Superior temporal gyrus (tissue), 1 donor: ENCODE data around the gene C17orf114.

Source experiments
- DNase-seq: peaks from one replicate; pipeline ENCODE4 v3.0.0-alpha.2; 2016; ENCODE audit errors: extremely low spot score

C17orf114 gene

DNA sequence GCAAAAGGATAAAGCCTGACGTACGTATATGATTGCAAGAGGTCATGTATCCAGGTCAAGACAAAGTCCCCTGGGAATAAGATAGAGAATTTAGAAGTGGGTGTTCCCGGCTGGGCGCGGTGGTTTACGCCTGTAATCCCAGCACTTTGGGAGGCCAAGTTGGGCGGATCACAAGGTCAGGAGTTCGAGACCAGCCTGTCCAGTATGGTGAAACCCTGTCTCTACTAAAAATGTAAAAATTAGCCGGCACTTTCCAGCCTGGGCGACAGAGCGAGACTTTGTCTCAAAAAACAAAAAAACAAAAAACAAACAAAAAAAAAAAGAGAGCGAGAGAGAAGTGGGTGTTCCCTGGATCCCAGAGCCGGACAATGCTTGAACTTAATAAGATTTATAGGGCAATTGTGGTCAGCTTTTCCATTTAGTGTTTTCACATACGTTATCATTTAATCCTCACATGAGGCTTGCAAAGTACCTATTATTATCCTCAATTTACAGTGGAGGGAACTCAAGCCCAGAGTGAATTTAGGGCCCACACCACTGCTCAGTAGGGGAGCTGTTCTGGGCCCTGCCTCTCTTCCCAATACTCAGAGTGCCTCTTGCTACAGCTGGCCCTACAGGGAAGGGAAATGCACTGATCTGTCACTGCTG lies 13.8 kb downstream of the C17orf114 start:
- no peak for DNase-seq

DNA sequence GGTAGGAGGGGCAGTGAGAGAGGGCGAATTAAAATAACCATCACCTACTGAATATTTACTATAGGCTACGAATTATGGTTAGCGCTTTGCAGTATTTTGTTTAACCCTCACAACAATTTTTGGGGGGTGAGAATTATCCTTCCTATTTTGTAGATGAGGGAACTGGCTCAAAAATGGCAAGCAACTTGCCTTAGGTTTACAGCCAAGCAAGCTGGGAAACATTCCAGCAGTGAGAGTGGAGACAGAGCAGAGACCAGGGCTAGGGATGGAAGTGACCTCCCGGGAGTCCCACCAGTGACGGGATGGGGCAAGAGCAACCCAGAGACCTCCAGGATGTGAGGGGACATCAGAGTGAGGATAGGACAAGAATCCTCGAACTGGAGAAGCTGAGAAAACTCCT lies 15.6 kb downstream of the C17orf114 start:
- DNase-seq, result peak; percentile 37

DNA sequence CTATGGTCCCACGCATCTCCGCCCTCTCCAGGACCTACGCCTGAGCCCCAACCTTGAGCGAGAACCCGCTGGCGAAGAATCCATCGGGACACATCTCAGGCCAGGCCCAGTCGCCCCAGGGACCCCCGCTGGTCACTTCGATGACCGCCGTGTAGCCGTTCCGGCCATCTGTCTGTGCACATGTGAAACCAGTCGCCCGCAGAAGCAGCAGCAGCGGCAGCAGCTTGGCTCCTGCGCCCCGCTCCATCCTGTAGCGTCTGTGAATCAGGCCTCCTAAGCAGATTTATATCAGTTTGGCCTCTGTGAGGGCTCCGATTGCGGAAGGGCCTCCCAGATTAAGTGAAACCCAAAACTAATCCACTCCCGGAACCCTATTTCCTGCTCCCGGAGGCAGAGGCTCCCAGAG lies 16.0 kb downstream of the C17orf114 start, which contains the start of gene VMO1:
TSS of gene VMO1 (minus strand) at position 259 of the 406 bp plus-strand sequence. CDS start at position 247, 12 bp downstream.
- no peak for DNase-seq

DNA sequence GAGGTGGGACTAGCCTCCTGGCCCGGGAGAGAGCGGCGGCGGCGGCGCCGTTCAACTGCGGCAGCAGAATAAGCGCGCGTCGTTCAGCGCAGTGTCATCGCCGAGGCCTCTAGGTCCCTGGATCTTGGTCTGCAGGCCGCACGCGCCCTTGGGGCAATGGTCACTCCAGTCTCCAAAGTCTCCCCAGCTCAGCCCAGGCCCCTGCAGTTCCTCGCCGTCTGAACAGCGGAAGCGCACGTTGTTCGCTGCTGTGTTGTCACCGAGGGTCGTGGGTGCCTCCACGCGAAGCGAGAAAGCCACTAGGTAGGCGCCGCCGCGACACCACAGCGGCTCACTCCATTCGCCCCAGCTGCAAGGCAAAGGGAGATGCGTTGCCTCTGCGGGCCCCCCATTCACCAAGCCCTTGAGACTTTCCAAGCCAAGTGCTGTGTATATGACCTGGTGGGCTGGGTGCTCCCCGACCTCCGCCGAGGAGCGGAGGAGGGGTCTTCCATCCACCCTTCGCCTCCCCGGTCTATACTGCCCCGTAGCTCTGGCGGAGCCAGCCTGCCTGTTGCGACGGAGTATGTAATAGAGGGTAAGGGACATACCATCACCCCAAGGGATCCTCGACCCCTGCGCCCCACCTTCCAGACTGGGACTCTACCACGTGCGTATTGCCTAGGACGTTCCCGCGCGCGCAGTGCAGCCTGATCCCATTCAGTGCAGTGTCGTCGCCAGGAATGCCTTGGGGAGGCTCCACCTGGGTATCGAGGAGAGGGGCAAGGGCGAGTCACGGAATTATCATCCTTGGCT lies 16.6 kb downstream of the C17orf114 start:
- DNase-seq, result no peak

DNA sequence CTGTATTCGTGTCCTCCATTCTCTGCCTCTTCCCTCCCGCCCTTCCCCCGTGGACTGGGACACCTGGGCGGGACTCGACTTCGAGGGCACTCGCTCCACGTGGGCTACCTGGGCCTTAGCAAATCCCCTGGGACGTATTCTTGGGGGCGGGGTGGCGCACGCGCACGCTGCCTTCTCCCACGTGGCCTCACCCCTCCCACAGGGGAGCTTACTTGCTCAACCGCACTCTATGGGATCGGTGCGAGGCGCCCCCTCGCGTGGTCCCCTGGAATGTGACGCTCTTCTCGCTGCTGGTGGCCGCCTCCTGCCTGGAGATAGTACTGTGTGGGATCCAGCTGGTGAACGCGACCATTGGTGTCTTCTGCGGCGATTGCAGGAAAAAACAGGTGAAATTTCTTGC lies 19.5 kb downstream of the C17orf114 start:
- no peak for DNase-seq

DNA sequence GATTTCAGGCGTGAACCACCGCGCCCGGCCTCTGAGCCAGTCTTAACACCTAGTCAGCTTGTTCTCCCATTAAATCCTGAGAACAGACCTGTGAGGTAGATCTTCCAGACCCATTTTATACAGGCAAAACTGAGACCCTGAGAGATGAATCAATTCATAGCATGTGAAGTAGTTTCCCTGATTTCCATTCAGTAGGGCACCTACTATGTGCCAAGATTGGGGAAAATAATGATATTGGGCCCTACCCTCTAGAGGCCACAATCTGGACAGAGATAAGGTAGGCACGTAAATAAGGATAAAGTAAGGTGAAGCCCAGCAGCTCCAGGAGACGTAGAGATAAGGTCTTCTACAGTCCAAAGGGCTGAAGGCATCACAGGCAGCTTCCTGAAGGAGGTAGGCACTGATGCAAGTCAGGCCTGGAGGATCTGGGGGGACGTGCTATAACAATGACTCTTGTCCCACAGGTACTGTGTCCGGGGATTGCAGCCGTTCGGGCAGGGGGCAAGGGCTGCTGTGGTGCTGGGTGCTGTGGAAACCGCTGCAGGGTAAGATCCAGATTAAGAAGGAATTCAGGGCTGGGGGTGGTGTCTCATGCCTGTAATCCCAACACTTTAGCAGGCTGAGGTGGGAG lies 21.7 kb downstream of the C17orf114 start:
- no peak for DNase-seq

DNA sequence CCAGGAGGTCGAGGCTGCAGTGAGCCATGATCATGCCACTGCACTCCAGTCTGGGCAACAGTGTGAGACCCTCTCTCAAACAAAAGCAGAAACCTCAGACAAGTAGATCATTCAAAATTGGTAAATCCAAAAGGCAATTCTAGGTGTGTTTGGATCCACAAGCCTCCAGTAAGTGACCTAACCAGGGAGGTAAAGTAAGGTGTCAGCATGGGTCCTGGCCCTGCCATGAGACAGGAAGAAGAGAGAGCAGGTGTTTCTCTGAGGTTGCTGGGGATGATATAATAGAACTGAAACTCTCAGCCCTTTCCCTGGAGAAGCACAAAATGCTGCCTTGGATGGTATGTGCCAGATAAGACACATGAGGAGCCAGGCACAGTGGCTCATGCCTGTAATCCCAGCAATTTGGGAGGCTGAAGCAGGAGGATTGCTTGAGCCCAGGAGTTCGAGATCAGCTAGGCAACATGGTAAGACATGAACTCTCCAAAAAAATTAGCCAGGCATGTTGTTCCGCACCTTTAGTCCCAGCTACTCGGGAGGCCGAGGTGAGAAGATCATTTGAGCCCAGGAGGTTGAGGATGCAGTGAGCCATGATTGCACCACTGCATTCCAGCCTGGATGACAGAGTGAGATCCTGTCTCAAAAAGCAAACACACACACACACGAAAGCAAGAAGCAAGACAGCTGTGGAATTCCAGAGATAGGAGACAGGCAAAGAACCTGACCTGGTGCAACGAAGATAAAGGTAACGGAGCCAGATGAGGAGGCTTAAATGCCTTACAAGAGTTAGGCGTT lies 24.0 kb downstream of the C17orf114 start:
- no peak for DNase-seq

DNA sequence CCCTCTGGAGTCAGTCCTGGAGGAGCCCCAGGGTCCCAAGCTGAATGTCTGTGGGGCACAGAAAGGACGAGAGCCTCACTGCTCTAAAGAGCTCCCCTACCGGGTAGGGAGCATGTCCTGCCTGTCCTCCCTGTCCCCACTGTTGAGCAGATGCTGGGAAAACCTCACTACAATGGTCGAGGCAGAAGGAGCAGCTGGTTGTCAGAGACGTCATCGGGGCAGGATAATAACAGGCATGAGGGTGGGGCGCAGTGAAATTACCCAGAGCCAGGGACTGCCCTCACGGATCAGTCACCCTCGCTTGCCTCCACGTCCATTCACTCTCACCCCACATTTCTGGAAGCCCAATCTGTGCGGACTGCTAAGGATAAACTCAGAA lies 29.9 kb downstream of the C17orf114 start:
- no peak for DNase-seq

DNA sequence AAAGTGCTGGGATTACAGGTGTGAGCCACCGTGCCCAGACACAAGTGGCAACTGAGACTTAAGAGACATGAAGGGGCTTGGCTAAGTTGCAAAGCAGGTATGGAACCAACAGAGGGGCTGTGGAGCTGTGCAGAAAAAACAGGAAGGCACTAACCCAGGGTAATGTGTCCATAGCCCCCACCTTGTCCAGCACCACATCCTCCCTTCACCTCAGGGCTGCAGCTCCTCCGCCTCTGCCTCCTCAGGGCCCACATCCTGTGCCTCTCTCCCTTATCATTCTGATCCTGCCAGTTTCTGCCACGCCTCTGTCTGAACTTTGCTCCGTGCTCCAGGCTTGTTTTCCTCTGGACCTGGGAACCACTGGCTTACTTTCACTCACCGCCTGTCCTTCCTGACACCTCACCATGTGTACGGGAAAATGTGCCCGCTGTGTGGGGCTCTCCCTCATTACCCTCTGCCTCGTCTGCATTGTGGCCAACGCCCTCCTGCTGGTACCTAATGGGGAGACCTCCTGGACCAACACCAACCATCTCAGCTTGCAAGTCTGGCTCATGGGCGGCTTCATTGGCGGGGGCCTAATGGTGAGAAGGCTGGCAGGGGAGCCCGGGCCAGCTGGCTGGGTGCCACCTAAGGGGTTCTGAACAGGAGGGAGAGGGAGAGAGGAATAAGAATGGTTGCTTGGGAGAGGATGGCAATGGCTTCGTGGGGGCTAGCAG lies 30.5 kb downstream of the C17orf114 start, which contains the start of gene TM4SF5:
TSS of gene TM4SF5 (plus strand) at position 368 of the 716 bp plus-strand sequence. CDS start at position 405, 37 bp downstream.
- no peak for DNase-seq

DNA sequence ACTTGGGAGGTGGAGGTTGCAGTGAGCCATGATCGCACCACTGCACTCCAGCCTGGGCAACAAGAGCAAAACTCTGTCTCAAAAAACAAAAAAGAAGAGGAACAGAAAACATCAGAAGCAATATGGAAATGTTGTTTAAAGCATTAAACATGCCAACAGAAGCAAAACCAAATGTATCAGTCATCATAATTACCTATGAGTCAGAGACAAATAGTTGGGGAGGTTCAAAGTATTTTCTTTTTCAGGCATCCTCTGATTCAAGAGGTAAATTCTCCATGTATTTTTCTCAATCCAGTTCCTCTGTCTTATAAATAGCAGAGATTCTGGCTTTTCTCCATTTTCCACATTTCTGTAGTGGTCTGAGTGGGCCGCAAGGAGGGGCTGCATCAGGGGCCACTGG lies 32.5 kb downstream of the C17orf114 start:
- DNase-seq, result no peak

DNA sequence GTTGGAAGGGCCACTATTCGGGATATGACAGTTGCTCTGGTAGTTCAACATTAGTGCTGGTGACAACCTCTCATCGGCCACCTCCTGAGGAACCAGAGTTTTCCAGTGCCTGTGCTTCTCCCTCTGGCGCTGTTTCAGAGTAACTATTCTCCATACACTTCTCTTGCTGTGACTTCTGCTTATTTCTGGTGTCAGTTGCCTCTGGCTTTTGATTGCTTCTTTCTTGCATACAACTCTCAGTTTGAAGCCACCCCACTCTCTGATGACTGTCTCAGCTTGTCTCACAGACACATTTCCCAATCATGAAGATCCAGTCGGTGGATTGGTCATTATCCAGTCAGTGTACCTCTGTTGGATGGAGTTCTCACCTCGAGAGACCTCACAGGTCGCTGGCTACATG lies 33.8 kb downstream of the C17orf114 start:
- no peak for DNase-seq

DNA sequence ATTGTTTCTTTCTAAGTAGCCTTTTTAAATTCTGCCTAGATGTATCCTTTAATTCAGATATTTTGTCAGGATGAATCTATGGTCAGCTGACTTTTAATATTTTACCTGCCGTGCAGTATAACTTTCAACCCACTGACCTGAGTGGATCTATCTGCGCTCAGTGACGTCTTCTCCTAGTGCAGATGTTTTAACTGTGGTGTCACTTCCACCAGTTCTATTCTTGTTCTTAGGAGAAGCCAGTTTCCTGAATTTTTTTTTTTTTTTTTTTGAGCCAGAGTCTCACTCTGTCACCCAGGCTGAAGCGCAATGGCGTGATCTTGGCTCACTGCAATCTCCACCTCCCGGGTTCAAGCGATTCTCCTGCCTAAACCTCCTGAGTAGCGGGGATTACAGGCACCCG lies 35.4 kb downstream of the C17orf114 start:
- DNase-seq, result no peak

DNA sequence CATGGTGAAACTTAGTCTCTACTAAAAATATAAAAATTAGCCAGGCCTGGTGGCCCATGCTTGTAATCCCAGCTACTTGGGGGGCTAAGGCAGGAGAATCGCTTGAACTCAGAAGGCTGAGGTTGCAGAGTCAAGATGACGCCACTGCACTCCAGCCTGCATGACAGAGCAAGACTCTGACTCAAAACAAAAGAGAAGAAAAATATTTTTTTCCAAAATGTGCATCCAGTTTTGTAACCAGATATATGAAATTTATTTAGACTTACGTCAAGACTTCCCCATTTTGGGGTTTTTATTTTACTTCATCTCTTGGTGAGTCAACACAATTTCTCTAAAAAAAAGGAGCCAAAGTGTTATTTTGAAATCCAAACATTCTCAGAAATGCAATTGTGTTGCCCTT lies 35.9 kb downstream of the C17orf114 start:
- DNase-seq, result no peak

DNA sequence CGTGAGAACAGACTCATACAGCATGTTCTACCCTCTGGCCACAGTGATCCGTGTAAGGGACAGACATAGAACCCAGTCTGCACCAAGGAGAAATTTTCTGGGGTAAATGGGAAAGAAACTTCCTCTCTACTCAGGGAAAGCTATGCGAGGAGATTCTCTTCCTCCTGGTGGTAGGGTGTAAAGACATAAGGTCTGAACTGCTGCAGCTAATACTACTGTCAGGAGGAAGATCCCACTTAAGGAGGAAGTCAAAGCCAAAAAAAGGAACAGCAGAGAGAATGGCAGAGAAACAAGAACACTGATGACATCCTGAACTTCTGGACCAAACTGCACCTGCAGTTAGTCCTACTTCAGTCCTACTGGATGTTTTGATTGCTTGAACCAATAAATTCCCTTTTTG lies 37.5 kb downstream of the C17orf114 start:
- DNase-seq, result no peak

DNA sequence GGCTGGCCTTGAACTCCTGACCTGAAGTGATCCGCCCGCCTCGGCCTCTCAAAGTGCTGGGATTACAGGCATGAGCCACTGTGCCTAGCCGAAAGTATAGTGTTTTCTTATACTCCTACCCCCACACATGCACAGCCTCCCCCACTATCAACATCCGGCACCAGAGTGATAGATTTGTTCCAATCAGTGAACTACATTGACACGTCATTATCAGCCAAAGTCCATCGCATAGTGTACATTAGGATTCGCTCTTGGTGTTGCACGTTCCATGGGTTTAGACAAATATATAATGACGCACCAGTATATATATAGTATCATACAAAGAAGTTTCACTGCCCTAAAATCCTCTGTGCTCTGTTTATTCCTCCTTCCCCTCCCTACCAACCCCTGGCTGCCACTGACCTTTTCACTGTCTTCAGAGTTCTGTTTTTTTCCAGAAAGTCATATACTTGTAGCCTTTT lies 42.3 kb downstream of the C17orf114 start:
- DNase-seq, result no peak

DNA sequence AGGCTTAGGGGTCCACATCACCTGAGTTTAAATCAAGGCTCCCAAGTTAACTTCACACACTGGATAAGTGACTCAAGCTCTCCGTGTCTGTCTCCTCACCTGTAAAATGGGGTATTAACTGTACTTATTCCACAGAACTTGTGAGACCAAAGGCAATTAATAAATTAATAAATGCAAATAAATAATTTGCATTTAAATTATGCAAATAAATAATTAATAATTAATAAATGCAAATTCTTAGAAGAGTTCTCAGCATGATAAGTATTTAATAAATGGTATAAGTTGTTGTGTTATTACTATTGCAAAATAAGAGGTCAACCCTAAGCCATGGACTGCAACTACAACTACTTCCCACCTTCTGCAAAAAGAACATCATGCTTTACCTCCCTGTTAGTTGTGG lies 48.7 kb downstream of the C17orf114 start:
- DNase-seq, result no peak

DNA sequence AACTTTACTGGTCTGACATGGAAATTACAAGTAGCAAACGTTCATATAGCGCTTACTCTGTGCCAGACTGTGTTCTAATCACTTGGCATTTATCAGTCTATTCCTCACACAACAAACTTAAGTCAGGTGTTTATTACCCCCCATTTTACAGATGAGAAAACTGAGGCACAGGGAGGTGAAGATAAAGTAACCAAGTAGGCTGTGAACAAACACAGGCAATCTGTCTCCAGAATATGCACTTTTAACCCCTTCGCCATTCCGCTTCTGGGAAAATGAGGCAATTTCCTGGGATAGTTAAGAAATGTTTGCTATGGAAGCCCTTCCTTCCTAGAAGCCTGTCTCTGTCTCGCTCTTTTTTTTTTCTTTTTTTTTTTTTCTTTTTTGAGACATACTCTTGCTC lies 50.2 kb downstream of the C17orf114 start:
- DNase-seq, result no peak
